Type B pancreatic cell (in vitro differentiated cells): ENCODE data around the gene SPEM3. TPM values are rescaled to one million over a fixed set of nuclear protein-coding genes. Genes with fewer than 3 reads are reported as not detected.
"Not testable (repeated sequence)": the region's sequence is repeated elsewhere in the genome, so short reads cannot be mapped to it uniquely, and the experiment has no call there.

ENCODE experiments used
- DNase-seq: peaks from one replicate; pipeline ENCODE4 v3.0.0; 2021; ENCODE audit warnings: mixed read lengths; ENCODE audit not compliant: unreplicated experiment; ENCODE audit errors: extremely low spot score
- H3K27ac Mint-ChIP-seq: 2 replicates; pipeline ENCODE4 v1.8.0; 2021; ENCODE audit warnings: mild to moderate bottlenecking, mixed read lengths
- H3K27me3 Mint-ChIP-seq: 2 replicates; pipeline ENCODE4 v1.8.0; 2021; ENCODE audit warnings: mixed read lengths
- H3K36me3 Mint-ChIP-seq: 2 replicates; pipeline ENCODE4 v1.8.0; 2021; ENCODE audit warnings: mixed read lengths
- H3K4me1 Mint-ChIP-seq: one replicate; pipeline ENCODE4 v1.8.0; 2021; ENCODE audit warnings: mixed read lengths; ENCODE audit not compliant: unreplicated experiment
- H3K4me3 Mint-ChIP-seq: 2 replicates; pipeline ENCODE4 v1.8.0; 2021; ENCODE audit warnings: mild to moderate bottlenecking, mixed read lengths
- H3K9me3 Mint-ChIP-seq: 2 replicates; pipeline ENCODE4 v1.8.0; 2021; ENCODE audit warnings: mixed read lengths
- CTCF ChIP-seq: fragments of 200-600 bp; sonication (generic); conservative IDR thresholded peaks from 2 replicates; pipeline ENCODE4 v1.5.0; 2021; ENCODE audit warnings: antibody characterized with exemption, mild to moderate bottlenecking
- total RNA-seq: library from RNA; stranded (reverse); gene quantifications from 2 replicates; pipeline ENCODE4 v1.2.1, GENCODE V29; 2021; ENCODE audit warnings: low replicate concordance

SPEM3 gene
- total RNA-seq, 1 donor from 2014 or later: not detected

GRCh38 chr17:7468804-7469389 is 40.2 kb downstream of the SPEM3 start:
- Mint-ChIP-seq H3K9me3 (no peaks in the 10 kb centered on the region), H3K36me3 (no peaks in the 10 kb centered on the region), H3K27ac (peak overlapping the region; percentile 39), H3K4me3 (no peak overlapping the region), H3K4me1 (peaks cover 6% of the 10 kb centered on the region), H3K27me3 (no peaks in the 10 kb centered on the region)
- no peak for DNase-seq
- no peak for TF ChIP-seq CTCF

- H3K27me3 Mint-ChIP-seq, H3K9me3 Mint-ChIP-seq, H3K4me1 Mint-ChIP-seq, H3K36me3 Mint-ChIP-seq, H3K27ac Mint-ChIP-seq, H3K4me3 Mint-ChIP-seq, DNase-seq: not testable (repeated sequence)
These were observed 41.2 kb downstream of the SPEM3 start for GRCh38 chr17:7469843-7470242.

- not testable (repeated sequence) for H3K36me3 Mint-ChIP-seq, H3K4me1 Mint-ChIP-seq, H3K27me3 Mint-ChIP-seq, H3K9me3 Mint-ChIP-seq, DNase-seq, H3K27ac Mint-ChIP-seq, H3K4me3 Mint-ChIP-seq
These were observed 41.9 kb downstream of the SPEM3 start for GRCh38 chr17:7470457-7470973.

- H3K9me3 Mint-ChIP-seq: no peaks in the 10 kb centered on the region
- peak overlapping the region; percentile 77 for H3K27ac Mint-ChIP-seq
- H3K36me3 Mint-ChIP-seq: peaks cover 8% of the 10 kb centered on the region
- no peak for DNase-seq
- H3K4me3 Mint-ChIP-seq: no peak overlapping the region
- no peaks in the 10 kb centered on the region for H3K27me3 Mint-ChIP-seq
- peaks cover 15% of the 10 kb centered on the region for H3K4me1 Mint-ChIP-seq
- no peak for TF ChIP-seq CTCF
These were observed 43.1 kb downstream of the SPEM3 start for GRCh38 chr17:7471729-7472128.

GRCh38 chr17:7474767-7475166 is 46.1 kb downstream of the SPEM3 start:
- H3K36me3 Mint-ChIP-seq, DNase-seq, H3K27me3 Mint-ChIP-seq, H3K4me3 Mint-ChIP-seq, H3K9me3 Mint-ChIP-seq: not testable (repeated sequence)
- Mint-ChIP-seq H3K27ac (peak overlapping the region; percentile 100), H3K4me1 (peaks cover 36% of the 10 kb centered on the region)

- Mint-ChIP-seq H3K36me3 (peaks cover 8% of the 10 kb centered on the region), H3K27ac (peak overlapping the region; percentile 100), H3K9me3 (no peaks in the 10 kb centered on the region), H3K4me3 (peak overlapping the region; percentile 88), H3K4me1 (peaks cover 41% of the 10 kb centered on the region), H3K27me3 (no peaks in the 10 kb centered on the region)
- DNase-seq: no peak
- TF ChIP-seq CTCF: no peak
These were observed 47.2 kb downstream of the SPEM3 start for GRCh38 chr17:7475764-7476422.

GRCh38 chr17:7476494-7476893 is 47.8 kb downstream of the SPEM3 start:
- H3K4me3 Mint-ChIP-seq: peak overlapping the region; percentile 88
- H3K36me3 Mint-ChIP-seq: peaks cover 8% of the 10 kb centered on the region
- TF ChIP-seq CTCF: no peak
- peaks cover 40% of the 10 kb centered on the region for H3K4me1 Mint-ChIP-seq
- no peaks in the 10 kb centered on the region for H3K27me3 Mint-ChIP-seq
- H3K27ac Mint-ChIP-seq: peak overlapping the region; percentile 100
- no peak for DNase-seq
- no peaks in the 10 kb centered on the region for H3K9me3 Mint-ChIP-seq
